Cardiac fibroblast (primary cell): Measurements from ENCODE around the gene B3GALT6.

ENCODE experiments used
- DNase-seq, 2 donors: peaks; one replicate each; pipeline versions ENCODE4 v3.0.0 to v3.0.0-alpha.2; 2010; ENCODE audit warnings: low read depth in 2 of 2
- H3K4me3 ChIP-seq, 2 donors: replicated peaks in 1 of 2; 1 replicate in 1 of 2; 2 replicates in 1 of 2; pipeline ENCODE4 v1.5.1; 2011; ENCODE audit warnings: low read depth in 2 of 2, low read length in 2 of 2, mild to moderate bottlenecking in 2 of 2, moderate library complexity in 1 of 2
- CTCF ChIP-seq: IDR thresholded peaks from one replicate; pipeline ENCODE4 v1.5.1; 2011; ENCODE audit warnings: low read depth, mild to moderate bottlenecking, low read length, inconsistent platforms

B3GALT6 gene

DNA sequence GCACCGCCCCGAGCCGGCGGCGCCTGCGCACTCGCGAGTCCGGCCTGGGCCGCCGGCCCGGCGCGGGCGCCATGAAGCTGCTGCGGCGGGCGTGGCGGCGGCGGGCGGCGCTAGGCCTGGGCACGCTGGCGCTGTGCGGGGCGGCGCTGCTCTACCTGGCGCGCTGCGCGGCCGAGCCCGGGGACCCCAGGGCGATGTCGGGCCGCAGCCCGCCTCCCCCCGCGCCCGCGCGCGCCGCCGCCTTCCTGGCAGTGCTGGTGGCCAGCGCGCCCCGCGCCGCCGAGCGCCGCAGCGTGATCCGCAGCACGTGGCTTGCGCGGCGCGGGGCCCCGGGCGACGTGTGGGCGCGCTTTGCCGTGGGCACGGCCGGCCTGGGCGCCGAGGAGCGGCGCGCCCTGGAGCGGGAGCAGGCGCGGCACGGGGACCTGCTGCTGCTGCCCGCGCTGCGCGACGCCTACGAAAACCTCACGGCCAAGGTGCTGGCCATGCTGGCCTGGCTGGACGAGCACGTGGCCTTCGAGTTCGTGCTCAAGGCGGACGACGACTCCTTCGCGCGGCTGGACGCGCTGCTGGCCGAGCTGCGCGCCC lies at the start of gene B3GALT6:
Gene B3GALT6, plus strand, starts transcription at position 30 of the 588 bp plus-strand sequence. Its CDS starts 42 bp downstream, at position 72.
- TF ChIP-seq CTCF, result no peak
- no peak for DNase-seq
- H3K4me3 ChIP-seq, result peak within 1 kb of the TSS; percentile 75 to 89

- no peak for DNase-seq
- no peak for TF ChIP-seq CTCF
- H3K4me3 ChIP-seq, result no peak overlapping the region
Observed at GRCh38 chr1:1182491-1183220, 49.4 kb upstream of the B3GALT6 start.

DNA sequence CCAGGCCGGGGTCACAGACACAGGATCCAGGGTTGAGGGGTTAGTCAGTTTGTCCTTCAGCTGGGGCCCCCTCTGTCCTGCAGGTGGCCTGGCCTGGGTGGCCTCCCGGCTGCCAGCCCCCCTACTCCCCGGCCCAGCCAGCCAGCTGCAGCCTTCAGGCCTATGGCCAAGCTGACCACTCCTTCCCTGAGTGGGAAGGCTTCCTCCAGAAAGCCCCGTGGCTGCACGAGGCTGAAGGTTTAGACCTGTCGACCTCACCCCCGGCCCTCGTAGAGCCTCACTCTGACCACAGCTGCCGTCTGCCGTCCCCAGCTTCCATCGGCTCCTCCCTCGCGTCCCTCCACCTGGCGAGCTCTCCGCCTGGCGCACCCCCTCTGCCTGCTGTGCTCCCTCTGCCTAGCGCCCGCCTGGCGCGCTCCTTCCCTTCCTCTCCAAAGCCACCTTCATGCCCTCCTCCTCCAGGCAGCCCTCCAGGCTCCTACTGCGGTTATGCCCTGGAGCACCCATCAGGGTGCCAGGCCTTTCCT lies 48.8 kb upstream of the B3GALT6 start:
- no peak for TF ChIP-seq CTCF
- no peak for DNase-seq

DNA sequence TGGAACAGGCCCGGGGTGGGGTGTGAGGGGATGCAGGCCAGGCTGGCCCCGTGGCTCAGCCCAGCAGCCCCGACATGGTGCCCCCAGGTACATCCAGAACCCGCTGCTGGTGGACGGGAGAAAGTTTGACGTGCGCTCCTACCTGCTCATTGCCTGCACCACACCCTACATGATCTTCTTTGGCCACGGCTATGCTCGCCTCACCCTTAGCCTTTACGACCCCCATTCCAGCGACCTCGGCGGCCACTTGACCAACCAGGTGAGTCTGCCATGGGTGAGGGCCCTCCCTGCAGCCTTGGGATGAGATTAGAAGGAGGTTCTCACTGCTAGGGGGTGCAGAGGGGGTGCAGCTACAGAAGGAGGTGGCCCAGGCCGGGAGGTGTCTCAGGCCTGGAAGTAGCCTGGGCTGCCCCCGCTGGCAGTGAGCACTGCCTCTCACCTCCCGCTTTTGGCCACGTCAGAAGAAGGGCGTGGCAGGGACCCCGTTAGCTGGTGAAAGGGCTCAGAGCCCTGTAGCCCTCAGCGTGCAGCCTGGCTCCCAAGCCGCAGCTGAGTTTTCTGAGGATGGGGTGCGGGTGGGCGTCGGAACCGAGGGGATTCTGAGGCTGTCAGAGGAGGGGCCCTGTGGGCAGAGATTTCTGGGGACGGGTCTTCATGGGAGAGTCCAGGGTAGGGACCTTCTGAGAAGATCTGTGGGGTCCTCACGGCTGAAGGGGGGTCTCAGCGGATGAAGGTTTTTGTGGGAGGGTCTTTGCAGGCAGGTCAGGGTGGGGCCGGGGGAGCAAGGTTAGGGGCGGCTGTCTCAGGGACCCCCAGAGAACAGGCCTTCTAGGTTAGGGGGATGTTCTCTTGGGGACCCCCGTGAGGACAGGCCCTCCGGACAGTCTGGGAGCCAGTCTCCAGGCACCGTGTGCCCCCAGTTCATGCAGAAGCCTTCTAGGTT lies 47.9 kb upstream of the B3GALT6 start:
- no peak for TF ChIP-seq CTCF
- H3K4me3 ChIP-seq, result no peak overlapping the region
- no peak for DNase-seq

More for the DNA sequence above, 48.8 kb upstream of the B3GALT6 start:
- H3K4me3 ChIP-seq, result no peak overlapping the region

GRCh38 chr1:1185101-1185765 lies 46.8 kb upstream of the B3GALT6 start:
- TF ChIP-seq CTCF, result no peak
- no peak overlapping the region for H3K4me3 ChIP-seq
- no peak for DNase-seq

GRCh38 chr1:1187938-1188337 lies 44.1 kb upstream of the B3GALT6 start:
- DNase-seq, result peak in 1 of 2 donors; percentile 12
- no peak for TF ChIP-seq CTCF
- no peak overlapping the region for H3K4me3 ChIP-seq
